ENCODE data around the gene SCAND1. TPM values are rescaled to one million over a fixed set of nuclear protein-coding genes. Genes with fewer than 3 reads are reported as not detected.
"Not testable (repeated sequence)": the region's sequence is repeated elsewhere in the genome, so short reads cannot be mapped to it uniquely, and the experiment has no call there.

Gene SCAND1
- 51.9 TPM for total RNA-seq
- long read RNA-seq, transcript SCAND1-201 (2 exons, 902 nt), result major isoform, 27 of 67 reads
- long read RNA-seq, partial matches to known transcripts, result 0 of 67 reads
- long read RNA-seq, other reads (novel, unspliced or antisense), result 40 of 67 reads

DNA sequence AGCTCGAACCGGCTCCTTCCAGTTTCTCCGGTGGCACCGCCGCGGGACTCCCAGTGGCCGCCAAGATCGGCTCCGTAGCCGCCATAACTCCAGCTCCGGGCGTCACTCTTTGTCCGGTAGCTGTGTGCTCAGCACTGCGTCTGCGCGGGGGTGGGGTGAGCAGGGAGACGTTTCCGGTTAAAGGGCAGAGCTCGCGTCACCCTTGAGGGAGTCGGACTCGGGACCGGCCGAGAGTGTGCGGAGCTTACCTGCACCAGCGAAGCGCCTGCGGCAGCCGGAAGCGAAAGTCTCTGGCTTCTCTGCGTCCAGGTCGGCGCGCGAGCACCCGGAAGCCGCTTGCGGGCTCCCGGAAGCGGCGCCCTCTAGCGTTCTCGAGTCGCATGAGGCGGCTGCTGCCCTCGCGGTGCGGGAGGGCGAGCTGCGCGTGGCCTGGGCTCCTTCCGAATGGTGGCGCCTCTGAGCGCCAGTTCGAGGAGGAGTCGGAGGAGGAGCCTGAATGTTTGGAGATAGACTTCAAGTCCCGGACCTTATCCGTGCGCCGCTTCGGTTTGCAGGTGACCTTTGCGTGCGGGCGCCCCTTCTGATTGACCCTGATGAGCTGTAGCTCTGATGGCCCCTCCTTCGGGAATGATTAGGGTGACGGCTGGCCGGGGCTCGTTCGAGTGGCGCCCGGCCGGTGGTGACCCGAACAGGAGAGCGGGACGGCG, at the start of gene SCAND1:
Gene SCAND1 (minus strand): TSS at position 303 of the 707 bp plus-strand sequence. CDS start 218 bp downstream, at position 85.
- ATAC-seq (peak; percentile 96 to 97), DNase-seq (peak; percentile 97)
- Histone ChIP-seq H3K4me1 (peaks cover 26% of the 10 kb centered on the region), H3K36me3 (peaks cover 8% of the 10 kb centered on the region), H3K9me3 (no peaks in the 10 kb centered on the region), H3K27me3 (ENCODE audit: low read depth) (no peaks in the 10 kb centered on the region), H3K4me3 (peak within 1 kb of the TSS; percentile 91), H3K27ac (peak within 1 kb of the TSS; percentile 98)
- TF ChIP-seq, protein P1, sequence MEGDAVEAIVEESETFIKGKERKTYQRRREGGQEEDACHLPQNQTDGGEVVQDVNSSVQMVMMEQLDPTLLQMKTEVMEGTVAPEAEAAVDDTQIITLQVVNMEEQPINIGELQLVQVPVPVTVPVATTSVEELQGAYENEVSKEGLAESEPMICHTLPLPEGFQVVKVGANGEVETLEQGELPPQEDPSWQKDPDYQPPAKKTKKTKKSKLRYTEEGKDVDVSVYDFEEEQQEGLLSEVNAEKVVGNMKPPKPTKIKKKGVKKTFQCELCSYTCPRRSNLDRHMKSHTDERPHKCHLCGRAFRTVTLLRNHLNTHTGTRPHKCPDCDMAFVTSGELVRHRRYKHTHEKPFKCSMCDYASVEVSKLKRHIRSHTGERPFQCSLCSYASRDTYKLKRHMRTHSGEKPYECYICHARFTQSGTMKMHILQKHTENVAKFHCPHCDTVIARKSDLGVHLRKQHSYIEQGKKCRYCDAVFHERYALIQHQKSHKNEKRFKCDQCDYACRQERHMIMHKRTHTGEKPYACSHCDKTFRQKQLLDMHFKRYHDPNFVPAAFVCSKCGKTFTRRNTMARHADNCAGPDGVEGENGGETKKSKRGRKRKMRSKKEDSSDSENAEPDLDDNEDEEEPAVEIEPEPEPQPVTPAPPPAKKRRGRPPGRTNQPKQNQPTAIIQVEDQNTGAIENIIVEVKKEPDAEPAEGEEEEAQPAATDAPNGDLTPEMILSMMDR (IDR thresholded peaks at IDR 0.05), result peak; percentile 98
- intact Hi-C loops (cut with DNase I), result no loop called here

DNA sequence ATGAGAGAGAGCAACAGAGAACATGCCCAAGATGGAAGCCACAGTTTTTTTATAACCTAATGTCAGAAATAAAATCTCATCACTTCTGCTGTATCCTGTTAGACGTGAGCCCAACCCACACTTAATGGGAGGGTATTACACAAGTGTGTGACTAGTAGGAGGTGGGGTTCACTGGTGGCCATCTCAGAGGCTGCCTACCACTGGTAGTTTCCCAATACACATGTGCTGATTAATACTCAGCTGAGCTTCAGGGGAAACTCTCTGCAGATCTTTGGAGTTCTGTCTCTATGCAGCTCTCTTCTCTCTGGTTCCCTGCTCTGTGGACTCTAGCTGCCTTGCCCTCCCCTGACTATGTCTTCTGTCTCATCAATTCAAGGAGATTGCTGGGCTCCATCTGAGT, 49.7 kb upstream of the SCAND1 start:
- H3K36me3 ChIP-seq, result no peaks in the 10 kb centered on the region
- H3K27me3 ChIP-seq (ENCODE audit: low read depth), result no peaks in the 10 kb centered on the region
- H3K4me3 ChIP-seq, result no peak overlapping the region
- DNase-seq (no peak), ATAC-seq (no peak)
- no peak overlapping the region for H3K27ac ChIP-seq
- intact Hi-C loops (cut with DNase I), result no loop called here
- H3K9me3 ChIP-seq, result peaks cover 3% of the 10 kb centered on the region
- TF ChIP-seq, protein P1 (IDR thresholded peaks at IDR 0.05), result no peak
- no peaks in the 10 kb centered on the region for H3K4me1 ChIP-seq

DNA sequence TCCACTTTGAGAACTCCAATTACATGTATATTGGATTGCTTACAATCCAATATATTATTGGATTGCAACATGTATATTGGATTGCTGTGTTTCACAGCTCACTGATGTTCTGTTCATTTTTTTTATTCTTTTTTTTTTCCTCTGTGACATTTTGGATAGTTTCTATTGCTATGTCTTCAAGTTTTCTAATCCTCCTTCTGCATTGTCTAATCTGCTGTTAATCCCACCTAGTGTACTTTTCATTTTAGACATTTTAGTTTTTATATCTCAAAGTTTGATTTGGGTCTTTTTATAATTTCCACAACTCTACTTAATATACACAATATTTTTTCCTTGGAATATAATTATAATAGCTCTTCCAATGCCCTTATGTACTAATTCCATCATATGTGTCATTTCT, 48.6 kb upstream of the SCAND1 start:
- Histone ChIP-seq H3K4me3 (no peak overlapping the region), H3K9me3 (peaks cover 3% of the 10 kb centered on the region), H3K27me3 (ENCODE audit: low read depth) (no peaks in the 10 kb centered on the region), H3K4me1 (no peaks in the 10 kb centered on the region), H3K36me3 (no peaks in the 10 kb centered on the region), H3K27ac (no peak overlapping the region)
- ATAC-seq, result no peak
- no peak for DNase-seq
- intact Hi-C loops (cut with DNase I), result no loop called here
- TF ChIP-seq, protein P1 (IDR thresholded peaks at IDR 0.05), result no peak

DNA sequence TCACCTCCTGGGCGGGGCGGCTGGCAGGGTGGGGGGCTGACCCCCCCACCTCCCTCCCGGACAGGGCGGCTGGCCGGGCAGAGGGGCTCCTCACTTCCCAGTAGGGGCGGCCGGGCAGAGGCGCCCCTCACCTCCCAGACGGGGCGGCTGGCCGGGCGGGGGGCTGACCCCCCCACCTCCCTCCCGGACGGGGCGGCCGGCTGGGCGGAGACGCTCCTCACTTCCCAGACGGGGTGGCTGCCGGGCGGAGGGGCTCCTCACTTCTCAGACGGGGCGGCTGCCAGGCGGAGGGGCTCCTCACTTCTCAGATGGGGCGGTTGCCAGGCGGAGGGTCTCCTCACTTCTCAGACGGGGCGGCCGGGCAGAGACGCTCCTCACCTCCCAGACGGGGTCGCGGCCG, 47.0 kb upstream of the SCAND1 start:
- H3K36me3 ChIP-seq; H3K4me3 ChIP-seq; H3K4me1 ChIP-seq; DNase-seq; intact Hi-C loops (cut with DNase I); H3K27me3 ChIP-seq (ENCODE audit: low read depth); H3K9me3 ChIP-seq; ATAC-seq; H3K27ac ChIP-seq: not testable (repeated sequence)

DNA sequence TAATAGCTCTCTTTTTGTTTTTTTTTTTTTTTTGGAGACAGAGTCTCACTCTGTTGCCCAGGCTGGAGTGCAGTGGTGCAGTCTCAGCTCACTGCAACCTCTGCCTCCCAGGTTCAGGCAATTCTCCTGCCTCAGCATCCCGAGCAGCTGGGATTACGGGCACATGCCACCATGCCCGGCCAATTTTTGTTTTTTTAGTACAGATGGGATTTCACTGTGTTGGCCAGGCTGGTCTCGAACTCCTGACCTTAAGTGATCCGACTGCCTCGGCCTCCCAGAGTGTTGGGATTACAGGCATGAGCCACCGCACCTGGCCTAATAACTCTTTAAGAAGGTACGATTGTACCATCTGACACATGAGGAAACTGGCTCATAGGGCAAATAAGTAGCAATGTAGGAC, 42.2 kb upstream of the SCAND1 start:
- not testable (repeated sequence) for DNase-seq; H3K36me3 ChIP-seq; H3K27me3 ChIP-seq (ENCODE audit: low read depth); H3K4me1 ChIP-seq; ATAC-seq; H3K27ac ChIP-seq; H3K4me3 ChIP-seq; H3K9me3 ChIP-seq
- intact Hi-C loops (cut with DNase I), result loop anchor here (5.0 kb wide), 1 partner anchor 141 kb away; no protein-coding TSS in a partner anchor

DNA sequence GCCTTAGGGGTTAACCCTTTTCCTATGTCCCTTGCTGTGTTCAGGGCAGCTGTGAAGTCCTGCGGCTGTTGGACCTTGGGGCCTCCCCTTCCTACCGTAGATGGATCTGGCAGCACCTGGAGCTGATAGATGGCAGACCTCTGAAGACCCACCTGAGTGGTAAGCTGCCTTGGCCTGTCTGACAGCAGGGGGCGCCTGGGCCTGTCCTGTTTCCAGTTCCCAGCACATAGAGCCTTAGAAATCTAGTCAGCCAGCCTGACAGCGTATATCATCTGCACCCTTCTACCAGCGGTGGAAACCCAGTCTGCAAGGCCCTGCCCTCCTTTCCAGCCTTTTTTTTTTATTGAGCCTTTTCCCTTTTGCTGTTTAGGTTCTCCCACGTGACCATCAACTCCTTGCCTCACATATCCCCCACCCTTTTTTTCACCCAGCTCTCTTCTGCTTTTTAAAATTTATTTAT, 40.7 kb upstream of the SCAND1 start:
- no peaks in the 10 kb centered on the region for H3K4me1 ChIP-seq
- TF ChIP-seq, protein P1 (IDR thresholded peaks at IDR 0.05), result peak; percentile 92
- ATAC-seq, result peak; percentile 95 to 97
- no peak overlapping the region for H3K27ac ChIP-seq
- H3K27me3 ChIP-seq (ENCODE audit: low read depth), result no peaks in the 10 kb centered on the region
- H3K4me3 ChIP-seq, result no peak overlapping the region
- intact Hi-C loops (cut with DNase I), result loop anchor here (5.0 kb wide), 1 partner anchor 142 kb away; no protein-coding TSS in a partner anchor
- DNase-seq, result peak; percentile 90
- no peaks in the 10 kb centered on the region for H3K9me3 ChIP-seq
- no peaks in the 10 kb centered on the region for H3K36me3 ChIP-seq
